ENCODE data around the gene TIAM1. TPM values are rescaled to one million over a fixed set of nuclear protein-coding genes. Genes with fewer than 3 reads are reported as not detected.

The TIAM1 gene
- total RNA-seq, 1 experiment from 2014 or later, result 28.7 TPM

GRCh38 chr21:31286621-31287020 lies 57.4 kb downstream of the TIAM1 start (continued):
- TF ChIP-seq SMAD4 (CRISPR knock-in tag; IDR thresholded peaks at IDR 0.05) (no peak), FOXP4 (CRISPR knock-in tag; IDR thresholded peaks at IDR 0.05) (no peak)

DNA sequence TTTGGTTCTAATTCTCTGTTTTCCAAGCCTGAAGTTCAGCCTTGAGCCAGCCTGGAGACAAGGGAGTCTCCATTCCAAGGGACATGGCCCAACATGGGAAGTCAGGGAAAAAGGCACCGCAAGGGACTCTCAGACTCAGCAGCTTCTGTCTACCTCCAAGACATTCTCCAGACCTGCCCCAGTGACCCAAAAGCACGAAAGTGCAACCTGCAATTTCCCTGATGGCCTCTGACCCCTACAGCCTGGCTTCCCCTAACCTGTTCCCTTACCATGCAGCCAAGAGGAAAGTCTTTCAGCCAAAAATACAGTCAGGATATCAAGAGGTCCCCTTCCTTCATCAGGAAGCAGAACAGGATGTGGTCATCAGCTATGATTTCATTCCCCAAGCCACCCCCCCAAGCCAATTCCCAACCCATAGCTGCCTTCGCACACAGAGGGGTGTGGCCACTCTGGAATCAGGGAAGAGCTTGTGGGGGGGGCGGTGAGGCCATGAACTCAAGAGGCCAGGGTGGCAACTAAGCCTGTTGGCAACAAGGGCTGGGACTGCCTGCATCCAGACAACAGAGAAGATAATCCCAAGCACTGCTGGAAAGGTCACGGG lies 59.2 kb downstream of the TIAM1 start:
- H3K4me1 Mint-ChIP-seq, result peaks cover 20% of the 10 kb centered on the region
- H3K9me3 Mint-ChIP-seq, result peaks cover 25% of the 10 kb centered on the region
- ChIA-PET POLR2A (interaction anchor here (0.6 kb wide), 1 partner anchor 115 kb away, joined by 3 read pairs; no protein-coding TSS in a partner anchor), CTCF (interaction anchor here (1.2 to 1.9 kb wide), 2 partner anchors 9 to 230 kb away, joined by 3 to 5 read pairs; no protein-coding TSS in a partner anchor)
- ATAC-seq (no peak), DNase-seq (ENCODE audit: low spot score) (no peak)
- no peak overlapping the region for H3K4me3 Mint-ChIP-seq
- peaks cover 16% of the 10 kb centered on the region for H3K36me3 Mint-ChIP-seq
- no peaks in the 10 kb centered on the region for H3K27me3 Mint-ChIP-seq (ENCODE audit: low read depth)
- no peak overlapping the region for H3K27ac Mint-ChIP-seq
- TF ChIP-seq ESRRA (CRISPR knock-in tag; IDR thresholded peaks at IDR 0.05; ENCODE audit: borderline replicate concordance) (no peak), ZNF232 (CRISPR knock-in tag; IDR thresholded peaks at IDR 0.05) (no peak), KAT7 (CRISPR knock-in tag; IDR thresholded peaks at IDR 0.05; ENCODE audit: borderline replicate concordance) (no peak), NFATC4 (CRISPR knock-in tag; IDR thresholded peaks at IDR 0.05) (no peak), ATF1 (CRISPR knock-in tag; IDR thresholded peaks at IDR 0.05) (no peak), SMAD3 (CRISPR knock-in tag; IDR thresholded peaks at IDR 0.05; ENCODE audit: borderline replicate concordance) (no peak), USF2 (CRISPR knock-in tag; IDR thresholded peaks at IDR 0.05) (no peak), HMGA2 (CRISPR knock-in tag; IDR thresholded peaks at IDR 0.05) (no peak), FOXK1 (CRISPR knock-in tag; IDR thresholded peaks at IDR 0.05) (no peak), FOXJ3 (CRISPR knock-in tag; IDR thresholded peaks at IDR 0.05; ENCODE audit: borderline replicate concordance) (no peak), OVOL2 (CRISPR knock-in tag; IDR thresholded peaks at IDR 0.05; ENCODE audit: borderline replicate concordance) (no peak), PRDM15 (CRISPR knock-in tag; IDR thresholded peaks at IDR 0.05) (no peak), GABPB1 (CRISPR knock-in tag; IDR thresholded peaks at IDR 0.05) (no peak), RELA (CRISPR knock-in tag; IDR thresholded peaks at IDR 0.05; ENCODE audit: borderline replicate concordance) (no peak), CTCF (IDR thresholded peaks at IDR 0.05) (no peak)
- TF ChIP-seq, protein P1, sequence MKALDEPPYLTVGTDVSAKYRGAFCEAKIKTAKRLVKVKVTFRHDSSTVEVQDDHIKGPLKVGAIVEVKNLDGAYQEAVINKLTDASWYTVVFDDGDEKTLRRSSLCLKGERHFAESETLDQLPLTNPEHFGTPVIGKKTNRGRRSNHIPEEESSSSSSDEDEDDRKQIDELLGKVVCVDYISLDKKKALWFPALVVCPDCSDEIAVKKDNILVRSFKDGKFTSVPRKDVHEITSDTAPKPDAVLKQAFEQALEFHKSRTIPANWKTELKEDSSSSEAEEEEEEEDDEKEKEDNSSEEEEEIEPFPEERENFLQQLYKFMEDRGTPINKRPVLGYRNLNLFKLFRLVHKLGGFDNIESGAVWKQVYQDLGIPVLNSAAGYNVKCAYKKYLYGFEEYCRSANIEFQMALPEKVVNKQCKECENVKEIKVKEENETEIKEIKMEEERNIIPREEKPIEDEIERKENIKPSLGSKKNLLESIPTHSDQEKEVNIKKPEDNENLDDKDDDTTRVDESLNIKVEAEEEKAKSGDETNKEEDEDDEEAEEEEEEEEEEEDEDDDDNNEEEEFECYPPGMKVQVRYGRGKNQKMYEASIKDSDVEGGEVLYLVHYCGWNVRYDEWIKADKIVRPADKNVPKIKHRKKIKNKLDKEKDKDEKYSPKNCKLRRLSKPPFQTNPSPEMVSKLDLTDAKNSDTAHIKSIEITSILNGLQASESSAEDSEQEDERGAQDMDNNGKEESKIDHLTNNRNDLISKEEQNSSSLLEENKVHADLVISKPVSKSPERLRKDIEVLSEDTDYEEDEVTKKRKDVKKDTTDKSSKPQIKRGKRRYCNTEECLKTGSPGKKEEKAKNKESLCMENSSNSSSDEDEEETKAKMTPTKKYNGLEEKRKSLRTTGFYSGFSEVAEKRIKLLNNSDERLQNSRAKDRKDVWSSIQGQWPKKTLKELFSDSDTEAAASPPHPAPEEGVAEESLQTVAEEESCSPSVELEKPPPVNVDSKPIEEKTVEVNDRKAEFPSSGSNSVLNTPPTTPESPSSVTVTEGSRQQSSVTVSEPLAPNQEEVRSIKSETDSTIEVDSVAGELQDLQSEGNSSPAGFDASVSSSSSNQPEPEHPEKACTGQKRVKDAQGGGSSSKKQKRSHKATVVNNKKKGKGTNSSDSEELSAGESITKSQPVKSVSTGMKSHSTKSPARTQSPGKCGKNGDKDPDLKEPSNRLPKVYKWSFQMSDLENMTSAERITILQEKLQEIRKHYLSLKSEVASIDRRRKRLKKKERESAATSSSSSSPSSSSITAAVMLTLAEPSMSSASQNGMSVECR (CRISPR knock-in tag; IDR thresholded peaks at IDR 0.05; ENCODE audit: borderline replicate concordance), result no peak
- TF ChIP-seq, protein P2, sequence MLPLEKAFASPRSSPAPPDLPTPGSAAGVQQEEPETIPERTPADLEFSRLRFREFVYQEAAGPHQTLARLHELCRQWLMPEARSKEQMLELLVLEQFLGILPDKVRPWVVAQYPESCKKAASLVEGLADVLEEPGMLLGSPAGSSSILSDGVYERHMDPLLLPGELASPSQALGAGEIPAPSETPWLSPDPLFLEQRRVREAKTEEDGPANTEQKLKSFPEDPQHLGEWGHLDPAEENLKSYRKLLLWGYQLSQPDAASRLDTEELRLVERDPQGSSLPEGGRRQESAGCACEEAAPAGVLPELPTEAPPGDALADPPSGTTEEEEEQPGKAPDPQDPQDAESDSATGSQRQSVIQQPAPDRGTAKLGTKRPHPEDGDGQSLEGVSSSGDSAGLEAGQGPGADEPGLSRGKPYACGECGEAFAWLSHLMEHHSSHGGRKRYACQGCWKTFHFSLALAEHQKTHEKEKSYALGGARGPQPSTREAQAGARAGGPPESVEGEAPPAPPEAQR (CRISPR knock-in tag; IDR thresholded peaks at IDR 0.05), result no peak
- TF ChIP-seq, protein P3, sequence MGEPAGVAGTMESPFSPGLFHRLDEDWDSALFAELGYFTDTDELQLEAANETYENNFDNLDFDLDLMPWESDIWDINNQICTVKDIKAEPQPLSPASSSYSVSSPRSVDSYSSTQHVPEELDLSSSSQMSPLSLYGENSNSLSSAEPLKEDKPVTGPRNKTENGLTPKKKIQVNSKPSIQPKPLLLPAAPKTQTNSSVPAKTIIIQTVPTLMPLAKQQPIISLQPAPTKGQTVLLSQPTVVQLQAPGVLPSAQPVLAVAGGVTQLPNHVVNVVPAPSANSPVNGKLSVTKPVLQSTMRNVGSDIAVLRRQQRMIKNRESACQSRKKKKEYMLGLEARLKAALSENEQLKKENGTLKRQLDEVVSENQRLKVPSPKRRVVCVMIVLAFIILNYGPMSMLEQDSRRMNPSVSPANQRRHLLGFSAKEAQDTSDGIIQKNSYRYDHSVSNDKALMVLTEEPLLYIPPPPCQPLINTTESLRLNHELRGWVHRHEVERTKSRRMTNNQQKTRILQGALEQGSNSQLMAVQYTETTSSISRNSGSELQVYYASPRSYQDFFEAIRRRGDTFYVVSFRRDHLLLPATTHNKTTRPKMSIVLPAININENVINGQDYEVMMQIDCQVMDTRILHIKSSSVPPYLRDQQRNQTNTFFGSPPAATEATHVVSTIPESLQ (CRISPR knock-in tag; IDR thresholded peaks at IDR 0.05), result no peak

Measured in WTC11 (cell line).